Activated CD4-positive, alpha-beta T cell treated with anti-CD3 and anti-CD28 coated beads for 36 hours (primary cell): ENCODE measurements around the gene TP53I3. TPM values are rescaled to one million over a fixed set of nuclear protein-coding genes. Genes with fewer than 3 reads are reported as not detected.

Source experiments
- ATAC-seq: fragments of 200-7000 bp; cut with Tn5 transposase; one replicate; pipeline ENCODE4 v1.10.0; 2021; ENCODE audit warnings: mild to moderate bottlenecking, moderate library complexity
- CTCF ChIA-PET: fragments of 350-600 bp; sonication (Branson Sonifier 250); formaldehyde crosslinking; loops from one replicate; lab custom pipeline; 2021; ENCODE audit warnings: antibody characterized with exemption; lab: Charles Lee
- POLR2A ChIA-PET: fragments of 350-600 bp; sonication (Branson Sonifier 250); formaldehyde crosslinking; loops from one replicate; lab custom pipeline; 2021; ENCODE audit warnings: antibody characterized with exemption, inconsistent platforms; lab: Charles Lee
- DNase-seq: peaks from one replicate; pipeline ENCODE4 v3.0.0-alpha.2; 2020
- H3K27ac Mint-ChIP-seq: one replicate; pipeline ENCODE4 v1.8.0; 2021; ENCODE audit warnings: mixed read lengths
- H3K27me3 Mint-ChIP-seq: one replicate; pipeline ENCODE4 v1.8.0; 2021; ENCODE audit warnings: mixed read lengths
- H3K36me3 Mint-ChIP-seq: one replicate; pipeline ENCODE4 v1.8.0; 2021; ENCODE audit warnings: low read depth, mixed read lengths
- H3K4me1 Mint-ChIP-seq: one replicate; pipeline ENCODE4 v1.8.0; 2021; ENCODE audit warnings: mixed read lengths
- H3K4me3 Mint-ChIP-seq: one replicate; pipeline ENCODE4 v1.8.0; 2021; ENCODE audit warnings: mild to moderate bottlenecking, moderate library complexity, mixed read lengths
- H3K9me3 Mint-ChIP-seq: one replicate; pipeline ENCODE4 v1.8.0; 2021; ENCODE audit warnings: low read depth, mixed read lengths
- intact Hi-C, 2 experiments: fragments of 100-400 bp; cut with DNase I in 1 of 2; cut with micrococcal nuclease in 1 of 2; formaldehyde crosslinking; loops; one replicate each; pipeline versions ENCODE4 v1.14.2 to v1.15.1; 2022 to 2024; cut with DNase I, micrococcal nuclease
- total RNA-seq, 2 experiments: library from RNA; stranded (reverse); gene quantifications; one replicate each; pipeline ENCODE4 v1.2.3, GENCODE V29; 2021

Gene TP53I3
- total RNA-seq, 2 experiments from 2014 or later = 1.0 to 1.2 TPM

DNA sequence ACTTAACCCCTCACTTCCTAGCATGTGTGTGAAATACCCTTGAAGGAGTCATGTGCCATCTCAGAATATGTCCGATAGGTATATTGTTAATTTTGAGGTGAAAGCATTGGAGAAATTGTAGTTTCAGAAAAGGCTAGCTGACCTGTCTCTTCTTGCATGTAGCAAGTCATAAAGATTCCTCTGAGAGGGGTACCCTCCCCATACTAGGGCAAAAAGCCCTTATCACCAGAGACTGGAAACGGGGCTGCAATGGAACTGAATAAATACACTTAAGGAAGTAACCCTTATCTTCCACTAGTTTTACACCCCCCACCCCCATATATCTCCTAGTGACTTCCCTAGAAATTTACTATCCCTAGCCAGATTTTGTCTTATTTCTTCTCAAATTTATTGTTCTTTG is 6.8 kb downstream of the TP53I3 start:
- H3K36me3 Mint-ChIP-seq = peaks cover 11% of the 10 kb centered on the region
- H3K27me3 Mint-ChIP-seq = no peaks in the 10 kb centered on the region
- peak overlapping the region; percentile 99 for H3K4me3 Mint-ChIP-seq
- DNase-seq (no peak), ATAC-seq (no peak)
- CTCF ChIA-PET = interaction anchor here (0.6 to 3.2 kb wide), 4 partner anchors 10 to 254 kb away, joined by 3 to 25 read pairs (median 6); partner anchors contain the start of gene ATAD2B
- H3K4me1 Mint-ChIP-seq = peaks cover 31% of the 10 kb centered on the region
- no peaks in the 10 kb centered on the region for H3K9me3 Mint-ChIP-seq
- POLR2A ChIA-PET = interaction anchor here (2.2 kb wide), 1 partner anchor 152 kb away, joined by 33 read pairs; the partner anchor contains the start of gene ATAD2B
- intact Hi-C loops = loop anchor here (2.0 to 10.0 kb wide), 5 partner anchors 137 to 1799 kb away; partner anchors contain the start of genes ASXL2 (in 1 of the 2), KLHL29 (in 1 of the 2), NCOA1 (in 1 of the 2) and UBXN2A (in 1 of the 2)
- peak overlapping the region; percentile 70 for H3K27ac Mint-ChIP-seq

- Mint-ChIP-seq H3K27me3 (no peaks in the 10 kb centered on the region), H3K4me3 (peak overlapping the region; percentile 99), H3K36me3 (peaks cover 15% of the 10 kb centered on the region), H3K4me1 (peaks cover 35% of the 10 kb centered on the region), H3K9me3 (no peaks in the 10 kb centered on the region), H3K27ac (peak overlapping the region; percentile 70)
- no peak for DNase-seq
- POLR2A ChIA-PET = interaction anchor here (2.2 kb wide), 1 partner anchor 152 kb away, joined by 33 read pairs; the partner anchor contains the start of gene ATAD2B
- ATAC-seq = no peak
- CTCF ChIA-PET = interaction anchor here (0.6 to 3.2 kb wide), 4 partner anchors 10 to 253 kb away, joined by 3 to 25 read pairs (median 4); partner anchors contain the start of gene ATAD2B
- intact Hi-C loops = loop anchor here (2.0 to 10.0 kb wide), 5 partner anchors 137 to 1800 kb away; partner anchors contain the start of genes ASXL2 (in 1 of the 2), KLHL29 (in 1 of the 2), NCOA1 (in 1 of the 2) and UBXN2A (in 1 of the 2)
These were observed 7.1 kb downstream of the TP53I3 start for GRCh38 chr2:24077535-24077877.

DNA sequence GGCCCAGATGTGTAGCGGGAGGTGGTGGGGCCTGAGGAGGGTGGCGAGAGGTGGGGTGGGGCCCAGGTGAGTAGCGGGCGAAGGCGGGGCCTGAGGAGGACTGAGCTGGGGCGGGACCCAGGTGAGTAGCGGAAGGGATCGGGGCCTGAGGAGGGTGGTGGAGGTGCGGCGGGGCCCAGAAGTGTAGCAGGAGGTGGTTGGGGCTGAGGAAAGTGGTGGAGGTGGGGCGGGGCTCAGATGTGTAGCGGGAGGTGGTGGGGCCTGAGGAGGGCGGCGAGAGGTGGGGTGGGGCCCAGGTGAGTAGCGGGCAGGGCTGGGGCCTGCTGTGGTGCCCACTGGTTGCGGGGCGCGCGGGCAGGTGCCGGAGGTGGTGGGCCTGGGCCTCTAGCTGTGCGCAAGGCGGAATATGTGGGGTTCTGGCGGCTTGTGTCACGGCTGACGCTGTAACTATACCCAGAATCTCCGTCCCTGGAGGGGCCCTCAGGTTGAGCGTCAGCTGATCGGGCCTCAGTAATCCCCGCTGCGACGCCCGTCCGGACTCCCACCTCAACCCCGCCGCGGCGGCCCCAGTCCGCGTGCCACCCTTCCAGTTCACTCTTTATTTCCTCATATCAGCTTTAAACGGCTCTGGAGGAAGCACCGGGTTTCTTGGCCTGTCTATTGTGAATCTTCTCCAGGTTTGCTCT is 7.6 kb downstream of the TP53I3 start:
- Mint-ChIP-seq H3K27me3 (no peaks in the 10 kb centered on the region), H3K4me1 (peaks cover 39% of the 10 kb centered on the region), H3K9me3 (no peaks in the 10 kb centered on the region), H3K36me3 (peaks cover 16% of the 10 kb centered on the region), H3K27ac (peak overlapping the region; percentile 70), H3K4me3 (peak overlapping the region; percentile 99)
- ChIA-PET CTCF (interaction anchor here (0.5 to 3.2 kb wide), 7 partner anchors 10 to 252 kb away, joined by 3 to 25 read pairs (median 5); partner anchors contain the start of genes ATAD2B and WDCP), POLR2A (interaction anchor here (0.6 to 2.2 kb wide), 7 partner anchors 8 to 151 kb away, joined by 3 to 34 read pairs (median 5); partner anchors contain the start of genes ATAD2B, TP53I3, UBXN2A and WDCP)
- DNase-seq = no peak
- ATAC-seq = no peak
- intact Hi-C loops = loop anchor here (1.0 to 10.0 kb wide), 13 partner anchors 7 to 1800 kb away; partner anchors contain the start of genes ATAD2B (in 2 of the 2), UBXN2A (in 2 of the 2), WDCP (in 2 of the 2) and ASXL2 (in 1 of the 2)

DNA sequence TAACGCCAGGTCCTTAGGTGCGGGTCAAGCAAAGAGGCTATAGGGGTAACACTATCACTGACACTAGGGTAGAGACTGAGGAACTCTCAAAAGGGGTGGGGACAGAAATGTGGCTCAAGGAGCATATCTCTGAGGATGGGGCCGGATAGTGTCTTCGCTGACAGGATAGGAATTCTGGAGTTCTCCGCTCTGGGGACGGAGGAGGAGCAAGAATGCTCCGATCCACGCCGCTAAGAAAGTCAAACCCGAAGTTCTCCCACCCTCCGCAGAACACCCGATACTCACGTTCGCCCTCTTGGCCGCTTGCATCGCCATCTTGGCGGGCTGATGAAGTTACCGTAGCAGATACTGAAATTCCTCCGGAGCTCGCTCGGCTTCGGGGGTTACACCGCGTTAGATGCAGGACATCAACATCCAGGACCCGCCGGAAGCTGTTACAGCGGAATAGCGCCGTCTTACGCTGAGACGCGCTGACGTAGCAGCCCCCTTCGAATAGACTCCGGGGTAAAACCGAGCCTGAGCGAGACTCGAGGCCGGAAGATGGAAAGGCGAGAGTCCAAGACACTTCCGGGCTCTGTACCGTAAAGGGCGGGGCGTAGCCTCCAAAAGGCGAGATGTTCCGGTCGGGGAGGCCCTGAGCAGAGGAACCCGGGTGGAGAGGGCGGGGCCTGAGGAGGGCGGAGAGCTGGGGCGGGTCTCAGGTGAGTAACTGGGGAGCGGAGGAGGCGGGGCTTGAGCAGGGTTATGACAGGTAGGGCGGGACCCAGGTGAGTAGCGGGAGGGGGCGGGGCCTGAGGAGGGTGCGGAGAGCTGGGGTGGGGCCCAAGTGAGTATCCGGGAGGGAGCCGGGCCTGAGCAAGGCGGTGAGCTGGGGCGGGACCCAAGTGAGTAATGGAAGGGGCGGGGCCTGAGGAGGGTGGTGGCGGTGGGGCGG is 8.5 kb downstream of the TP53I3 start, which contains the start of gene SF3B6:
Gene SF3B6 (minus strand): TSS at position 412 of the 934 bp plus-strand sequence. CDS start 97 bp downstream, at position 315.
- POLR2A ChIA-PET = interaction anchor here (0.6 to 2.2 kb wide), 7 partner anchors 8 to 150 kb away, joined by 3 to 34 read pairs (median 5); partner anchors contain the start of genes ATAD2B, TP53I3, UBXN2A and WDCP

DNA sequence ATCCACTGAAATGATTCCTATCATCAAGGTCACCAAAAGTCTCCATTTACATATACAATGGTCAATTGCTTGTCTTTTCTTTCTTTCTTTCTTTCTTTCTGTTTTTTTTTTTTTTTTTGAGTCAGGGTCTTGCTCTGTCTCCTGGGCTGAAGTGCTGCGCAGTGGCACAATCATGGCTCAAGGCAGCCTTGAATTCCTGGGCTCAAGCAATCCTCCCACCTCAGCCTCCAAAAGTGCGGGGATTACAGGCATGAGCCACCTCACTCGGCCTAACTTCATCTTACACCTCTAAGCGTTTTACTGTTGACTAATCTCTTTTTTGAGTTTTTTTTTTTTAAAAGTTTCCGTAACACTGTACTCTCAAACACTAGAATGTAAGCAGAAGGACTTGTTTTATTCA is 9.4 kb downstream of the TP53I3 start:
- ChIA-PET POLR2A (interaction anchor here (1.6 kb wide), 1 partner anchor 9 kb away, joined by 6 read pairs; the partner anchor contains the start of gene TP53I3), CTCF (interaction anchor here (0.6 to 3.2 kb wide), 4 partner anchors 9 to 300 kb away, joined by 3 to 25 read pairs (median 7); partner anchors contain the start of genes ATAD2B and TP53I3)
- intact Hi-C loops = loop anchor here in 1 of 2 experiments (5.0 to 10.0 kb wide), 2 partner anchors 690 to 1802 kb away; partner anchors contain the start of genes ASXL2 and KLHL29
- Mint-ChIP-seq H3K9me3 (no peaks in the 10 kb centered on the region), H3K27ac (peak overlapping the region; percentile 99), H3K27me3 (no peaks in the 10 kb centered on the region), H3K4me3 (peak overlapping the region; percentile 99), H3K36me3 (peaks cover 15% of the 10 kb centered on the region), H3K4me1 (peaks cover 43% of the 10 kb centered on the region)
- DNase-seq = no peak
- no peak for ATAC-seq

More for the DNA sequence above, 8.5 kb downstream of the TP53I3 start, which contains the start of gene SF3B6:
- intact Hi-C loops = loop anchor here (1.0 to 10.0 kb wide), 13 partner anchors 8 to 1801 kb away; partner anchors contain the start of genes ATAD2B (in 2 of the 2), UBXN2A (in 2 of the 2), WDCP (in 2 of the 2) and ASXL2 (in 1 of the 2)
- peaks cover 15% of the 10 kb centered on the region for H3K36me3 Mint-ChIP-seq
- peak; percentile 91 for ATAC-seq
- peak within 1 kb of the TSS; percentile 99 for H3K4me3 Mint-ChIP-seq
- peak within 1 kb of the TSS; percentile 99 for H3K27ac Mint-ChIP-seq
- H3K27me3 Mint-ChIP-seq = no peaks in the 10 kb centered on the region
- H3K9me3 Mint-ChIP-seq = no peaks in the 10 kb centered on the region
- H3K4me1 Mint-ChIP-seq = peaks cover 43% of the 10 kb centered on the region
- CTCF ChIA-PET = interaction anchor here (0.5 to 3.2 kb wide), 7 partner anchors 8 to 296 kb away, joined by 3 to 25 read pairs (median 6); partner anchors contain the start of genes ATAD2B, TP53I3 and WDCP
- DNase-seq = peak; percentile 100

- no peaks in the 10 kb centered on the region for H3K27me3 Mint-ChIP-seq
- DNase-seq = peak; percentile 39
- H3K27ac Mint-ChIP-seq = peak overlapping the region; percentile 82
- peaks cover 43% of the 10 kb centered on the region for H3K4me1 Mint-ChIP-seq
- ATAC-seq = no peak
- intact Hi-C loops = loop anchor here in 1 of 2 experiments (10.0 kb wide), 1 partner anchor 689 kb away; the partner anchor contains the start of gene KLHL29
- H3K4me3 Mint-ChIP-seq = no peak overlapping the region
- POLR2A ChIA-PET = interaction anchor here (0.8 to 1.2 kb wide), 2 partner anchors 12 to 146 kb away, joined by 3 to 7 read pairs; partner anchors contain the start of gene ATAD2B
- peaks cover 19% of the 10 kb centered on the region for H3K36me3 Mint-ChIP-seq
- CTCF ChIA-PET = interaction anchor here (0.8 to 3.5 kb wide), 7 partner anchors 10 to 250 kb away, joined by 3 to 21 read pairs (median 3); partner anchors contain the start of genes ATAD2B, TP53I3 and WDCP
- no peaks in the 10 kb centered on the region for H3K9me3 Mint-ChIP-seq
These were observed 10.8 kb downstream of the TP53I3 start for GRCh38 chr2:24073816-24074215.

DNA sequence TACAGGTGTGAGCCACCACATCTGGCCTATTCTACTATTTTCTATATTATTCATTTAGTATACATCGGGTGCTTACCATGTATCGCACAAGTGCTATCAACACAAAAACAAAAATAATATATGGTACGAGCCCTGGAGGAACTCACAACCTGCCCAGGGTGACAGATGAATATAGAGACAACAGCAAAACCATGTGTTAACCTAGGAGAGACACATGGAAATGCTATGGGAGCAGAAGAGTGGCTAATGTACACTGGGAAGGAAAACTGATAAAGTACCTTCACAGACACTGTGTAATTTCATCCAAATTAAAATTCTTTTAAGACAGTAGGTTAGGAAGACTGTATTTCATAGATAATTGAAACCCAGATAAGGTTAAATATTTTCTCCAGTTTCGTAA is 12.4 kb downstream of the TP53I3 start:
- intact Hi-C loops = loop anchor here in 1 of 2 experiments (10.0 kb wide), 1 partner anchor 687 kb away; the partner anchor contains the start of gene KLHL29
- ATAC-seq = no peak
- no peak overlapping the region for H3K4me3 Mint-ChIP-seq
- H3K27ac Mint-ChIP-seq = no peak overlapping the region
- no peaks in the 10 kb centered on the region for H3K9me3 Mint-ChIP-seq
- ChIA-PET POLR2A (no interaction called here), CTCF (interaction anchor here (1.0 to 3.5 kb wide), 3 partner anchors 10 to 146 kb away, joined by 3 to 21 read pairs (median 11); partner anchors contain the start of genes ATAD2B and TP53I3)
- H3K36me3 Mint-ChIP-seq = peaks cover 19% of the 10 kb centered on the region
- DNase-seq = no peak
- H3K4me1 Mint-ChIP-seq = peaks cover 34% of the 10 kb centered on the region
- no peaks in the 10 kb centered on the region for H3K27me3 Mint-ChIP-seq

DNA sequence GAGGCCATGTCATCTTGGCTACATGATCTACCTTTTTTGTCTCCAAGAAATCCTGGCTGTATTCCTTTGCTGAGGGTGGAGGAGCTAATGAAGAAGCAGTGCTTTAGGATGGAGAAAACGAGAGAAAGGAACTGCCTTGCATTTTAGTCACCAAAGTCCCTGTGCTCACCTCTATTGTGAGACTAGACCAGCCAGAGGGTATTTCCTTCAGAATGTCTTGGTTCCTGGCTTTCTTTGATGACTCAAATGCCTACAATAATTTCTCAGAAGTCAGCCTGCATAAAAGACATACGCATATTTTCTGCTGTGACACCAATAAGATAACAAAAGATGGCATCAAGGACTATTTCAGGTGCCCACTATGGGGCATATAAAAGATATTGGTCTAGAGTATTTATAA is 19.3 kb downstream of the TP53I3 start:
- POLR2A ChIA-PET = no interaction called here
- no peak overlapping the region for H3K27ac Mint-ChIP-seq
- no peak overlapping the region for H3K4me3 Mint-ChIP-seq
- H3K4me1 Mint-ChIP-seq = peaks cover 9% of the 10 kb centered on the region
- no peaks in the 10 kb centered on the region for H3K27me3 Mint-ChIP-seq
- no peaks in the 10 kb centered on the region for H3K9me3 Mint-ChIP-seq
- intact Hi-C loops = no loop called here
- DNase-seq (no peak), ATAC-seq (peak; percentile 70)
- H3K36me3 Mint-ChIP-seq = peaks cover 3% of the 10 kb centered on the region
- CTCF ChIA-PET = interaction anchor here (0.6 kb wide), 1 partner anchor 25 kb away, joined by 3 read pairs; no protein-coding TSS in a partner anchor

DNA sequence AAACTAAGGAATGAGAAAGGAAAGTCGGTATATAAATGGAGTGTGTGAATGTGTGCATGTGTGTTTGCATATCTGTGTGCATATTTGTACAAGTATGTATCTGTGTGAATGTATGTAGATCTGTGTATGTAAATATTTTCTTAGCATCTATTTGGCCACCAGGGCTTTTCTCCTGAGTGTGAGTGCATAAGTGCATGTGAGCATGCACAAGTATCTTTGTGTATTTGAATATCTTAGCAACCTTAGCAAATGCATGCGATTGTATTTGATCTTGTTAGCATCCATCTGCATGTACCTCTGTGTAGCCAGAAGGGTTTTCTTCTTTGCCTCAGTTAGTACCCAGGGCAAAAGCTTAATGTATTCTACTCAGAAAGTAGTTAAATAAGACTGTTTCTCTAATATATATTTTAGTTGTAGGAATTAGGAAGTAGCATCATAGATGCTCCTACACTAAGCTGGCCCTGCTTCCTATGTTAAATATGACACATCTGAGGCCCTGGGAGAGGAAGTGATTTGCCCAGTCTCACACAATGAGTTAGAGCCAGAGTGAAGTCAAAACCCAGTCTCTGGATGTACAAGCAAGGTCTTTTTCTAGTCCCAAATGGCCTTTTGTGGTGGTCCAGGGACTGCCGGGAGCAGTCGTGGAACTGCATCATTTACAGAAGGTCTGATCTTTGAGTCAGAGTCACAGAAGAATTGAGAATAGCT is 25.9 kb downstream of the TP53I3 start:
- intact Hi-C loops = no loop called here
- DNase-seq (no peak), ATAC-seq (no peak)
- no peaks in the 10 kb centered on the region for H3K36me3 Mint-ChIP-seq
- H3K9me3 Mint-ChIP-seq = no peaks in the 10 kb centered on the region
- H3K27me3 Mint-ChIP-seq = peaks cover 2% of the 10 kb centered on the region
- H3K4me3 Mint-ChIP-seq = no peak overlapping the region
- POLR2A ChIA-PET = interaction anchor here (0.6 kb wide), 1 partner anchor 16 kb away, joined by 4 read pairs; no protein-coding TSS in a partner anchor
- H3K27ac Mint-ChIP-seq = no peak overlapping the region
- CTCF ChIA-PET = interaction anchor here (2.0 kb wide), 1 partner anchor 131 kb away, joined by 4 read pairs; no protein-coding TSS in a partner anchor
- H3K4me1 Mint-ChIP-seq = peaks cover 2% of the 10 kb centered on the region
